ENCODE results near the gene SCML1. TPM values are rescaled to one million over a fixed set of nuclear protein-coding genes. Genes with fewer than 3 reads are reported as not detected.
"Not testable (repeated sequence)": the region's sequence is repeated elsewhere in the genome, so short reads cannot be mapped to it uniquely, and the experiment has no call there.

SCML1 gene
- total RNA-seq, 4 donors from 2014 or later = 14.8 to 25.9 (median 20.5) TPM

DNA sequence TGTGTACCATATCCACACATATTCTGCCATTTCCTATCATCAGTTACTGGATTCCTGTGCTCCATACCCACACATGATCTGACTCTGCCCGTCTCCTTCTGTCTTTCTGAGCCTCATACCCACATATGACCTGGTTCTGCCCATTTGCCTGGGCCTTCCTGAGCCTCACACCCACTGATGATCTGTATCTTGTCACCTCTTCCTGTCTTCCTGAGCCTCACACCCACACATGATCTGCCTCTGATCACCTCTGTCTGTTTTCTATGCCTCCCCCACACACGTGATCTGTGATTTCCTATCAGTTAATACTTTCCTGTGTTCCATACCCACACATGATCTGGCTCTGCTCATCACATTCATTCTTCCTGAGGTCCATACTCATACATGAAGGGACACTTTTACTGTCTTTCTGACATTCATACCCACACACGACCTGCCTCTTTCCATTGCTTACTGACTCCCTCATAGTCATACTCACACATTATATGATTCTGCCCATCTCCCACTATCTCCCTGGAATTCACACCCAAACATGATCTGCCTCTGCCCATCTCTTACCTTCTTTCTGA is 32.5 kb downstream of the SCML1 start:
- ATAC-seq (ENCODE audit: low FRiP score) (no peak), DNase-seq (ENCODE audit: low spot score) (no peak)
- TF ChIP-seq CTCF (IDR thresholded peaks at IDR 0.05) = no peak

DNA sequence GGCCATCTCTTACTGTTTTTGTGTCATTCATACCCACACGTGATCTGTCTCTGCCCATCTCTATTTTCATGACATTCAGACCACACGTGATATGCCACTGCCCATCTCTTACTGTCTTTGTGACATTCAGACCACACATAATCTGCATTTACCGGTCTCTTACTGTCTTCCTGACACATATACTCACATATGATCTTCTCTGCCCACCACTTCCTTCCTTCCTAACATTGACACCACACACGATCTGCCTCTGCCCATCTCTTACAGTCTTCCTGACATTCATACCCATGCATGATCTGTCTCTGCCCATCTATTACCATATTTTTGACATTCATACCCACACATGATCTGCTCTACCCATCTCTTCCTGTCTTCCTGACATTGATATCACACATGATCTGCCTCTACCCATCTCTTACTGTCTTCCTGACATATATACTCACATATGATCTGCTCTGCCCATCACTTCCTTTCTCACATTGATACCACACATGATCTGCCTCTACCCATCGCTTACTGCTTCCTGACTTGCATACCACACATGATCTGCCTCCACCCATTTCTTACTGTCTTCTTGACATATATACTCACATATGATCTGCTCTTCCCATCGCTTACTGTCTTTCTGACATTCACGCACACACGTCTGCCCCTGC is 36.1 kb downstream of the SCML1 start:
- DNase-seq (ENCODE audit: low spot score) = no peak
- ATAC-seq (ENCODE audit: low FRiP score) = no peak
- no peak for TF ChIP-seq CTCF (IDR thresholded peaks at IDR 0.05)

- no peak for ATAC-seq (ENCODE audit: low FRiP score)
- DNase-seq (ENCODE audit: low spot score) = no peak
- no peak for TF ChIP-seq CTCF (IDR thresholded peaks at IDR 0.05)
Measured at GRCh38 chrX:17774053-17774452, 36.8 kb downstream of the SCML1 start.

DNA sequence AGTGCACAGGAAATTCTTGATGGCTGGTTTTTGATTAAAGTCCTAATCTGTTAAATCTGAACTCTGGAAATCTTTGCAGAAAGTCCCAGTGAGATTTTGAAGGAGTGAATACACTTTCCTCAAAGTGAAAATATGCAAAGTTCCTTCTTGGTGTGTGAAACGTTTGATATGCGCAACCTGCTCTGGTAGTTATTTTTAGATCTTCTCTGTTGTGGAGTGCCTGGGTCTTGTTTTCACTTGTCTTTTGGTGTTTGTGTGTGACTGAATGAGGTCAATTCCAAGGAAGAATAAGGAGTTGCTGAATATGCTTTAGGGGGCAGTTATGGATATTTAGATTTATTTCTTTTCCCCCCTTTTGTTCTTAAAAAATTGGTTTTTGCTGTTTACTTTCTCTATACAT is 41.7 kb downstream of the SCML1 start:
- ATAC-seq (ENCODE audit: low FRiP score) (no peak), DNase-seq (ENCODE audit: low spot score) (no peak)
- TF ChIP-seq CTCF (IDR thresholded peaks at IDR 0.05) = no peak

- ATAC-seq (ENCODE audit: low FRiP score) (no peak), DNase-seq (ENCODE audit: low spot score) (no peak)
- no peak for TF ChIP-seq CTCF (IDR thresholded peaks at IDR 0.05)
Measured at GRCh38 chrX:17779434-17779833, 42.1 kb downstream of the SCML1 start.

DNA sequence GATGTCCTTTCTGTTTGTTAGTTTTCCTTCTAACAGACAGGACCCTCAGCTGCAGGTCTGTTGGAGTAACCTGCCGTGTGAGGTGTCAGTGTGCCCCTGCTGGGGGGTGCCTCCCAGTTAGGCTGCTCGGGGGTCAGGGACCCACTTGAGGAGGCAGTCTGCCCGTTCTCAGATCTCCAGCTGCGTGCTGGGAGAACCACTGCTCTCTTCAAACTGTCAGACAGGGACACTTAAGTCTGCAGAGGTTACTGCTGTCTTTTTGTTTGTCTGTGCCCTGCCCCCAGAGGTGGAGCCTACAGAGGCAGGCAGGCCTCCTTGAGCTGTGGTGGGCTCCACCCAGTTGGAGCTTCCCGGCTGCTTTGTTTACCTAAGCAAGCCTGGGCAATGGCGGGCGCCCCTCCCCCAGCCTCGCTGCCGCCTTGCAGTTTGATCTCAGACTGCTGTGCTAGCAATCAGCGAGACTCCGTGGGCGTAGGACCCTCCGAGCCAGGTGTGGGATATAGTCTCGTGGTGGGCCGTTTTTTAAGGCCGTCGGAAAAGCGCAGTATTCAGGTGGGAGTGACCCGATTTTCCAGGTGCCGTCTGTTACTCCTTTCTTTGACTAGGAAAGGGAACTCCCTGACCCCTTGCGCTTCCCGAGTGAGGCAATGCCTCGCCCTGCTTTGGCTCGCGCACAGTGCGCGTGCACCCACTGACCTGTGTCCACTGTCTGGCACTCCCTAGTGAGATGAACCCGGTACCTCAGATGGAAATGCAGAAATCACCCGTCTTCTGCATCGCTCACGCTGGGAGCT is 49.5 kb downstream of the SCML1 start:
- not testable (repeated sequence) for ATAC-seq (ENCODE audit: low FRiP score)

DNA sequence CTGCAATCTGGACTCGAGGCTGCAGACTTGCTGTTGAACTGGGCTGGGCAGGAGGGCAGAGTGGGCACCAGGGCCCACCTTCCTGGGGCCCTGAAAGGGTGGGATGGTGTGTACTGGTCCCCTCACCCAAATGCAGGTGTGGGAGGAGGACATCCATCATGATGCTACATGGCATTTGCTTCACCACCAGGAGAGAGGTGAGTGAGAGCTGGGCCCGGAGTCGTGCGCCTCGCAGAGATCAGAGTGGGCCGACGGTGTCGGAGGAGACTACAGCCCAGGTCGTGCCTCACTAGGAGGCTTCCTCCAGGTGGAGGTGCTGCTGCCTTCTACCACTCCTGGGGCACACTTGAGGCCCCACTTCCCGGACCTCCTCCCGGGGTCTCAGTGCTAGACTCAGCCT is 50.3 kb downstream of the SCML1 start:
- no peak for TF ChIP-seq CTCF (IDR thresholded peaks at IDR 0.05)
- no peak for DNase-seq (ENCODE audit: low spot score)
- no peak for ATAC-seq (ENCODE audit: low FRiP score)

More for the DNA sequence above, 49.5 kb downstream of the SCML1 start:
- not testable (repeated sequence) for DNase-seq (ENCODE audit: low spot score)
